ENCODE data around the gene BSND.
A peak's percentile ranks its signal among the peaks of the same experiment; 100 is the strongest.
"Not testable (repeated sequence)": the region's sequence is repeated elsewhere in the genome, so short reads cannot be mapped to it uniquely, and the experiment has no call there.

Gene BSND

GRCh38 chr1:55021942-55022546, 23.3 kb downstream of the BSND start:
- in situ Hi-C loops (cut with MboI; ENCODE audit: low sequenced_read_pairs, unreplicated experiment), result no loop called here
- DNase-seq (ENCODE audit: low spot score), result peak; percentile 88
- TF ChIP-seq CTCF (IDR thresholded peaks at IDR 0.05; ENCODE audit: borderline replicate concordance, control extremely low read depth, extremely low read depth, insufficient read depth, missing control alignments), result peak; percentile 90

- in situ Hi-C loops (cut with MboI; ENCODE audit: low sequenced_read_pairs, unreplicated experiment); DNase-seq (ENCODE audit: low spot score): not testable (repeated sequence)
Observed at GRCh38 chr1:55024163-55024562, 25.4 kb downstream of the BSND start.

- in situ Hi-C loops (cut with MboI; ENCODE audit: low sequenced_read_pairs, unreplicated experiment); DNase-seq (ENCODE audit: low spot score): not testable (repeated sequence)
Observed at GRCh38 chr1:55026682-55027081, 27.9 kb downstream of the BSND start.

GRCh38 chr1:55031098-55031497, 32.4 kb downstream of the BSND start:
- in situ Hi-C loops (cut with MboI; ENCODE audit: low sequenced_read_pairs, unreplicated experiment), result not testable (repeated sequence)

GRCh38 chr1:55033265-55033614, 34.5 kb downstream of the BSND start:
- in situ Hi-C loops (cut with MboI; ENCODE audit: low sequenced_read_pairs, unreplicated experiment), result no loop called here
- DNase-seq (ENCODE audit: low spot score), result no peak
- no peak for TF ChIP-seq CTCF (IDR thresholded peaks at IDR 0.05; ENCODE audit: borderline replicate concordance, control extremely low read depth, extremely low read depth, insufficient read depth, missing control alignments)

More at GRCh38 chr1:55031098-55031497, 32.4 kb downstream of the BSND start:
- DNase-seq (ENCODE audit: low spot score), result not testable (repeated sequence)

GRCh38 chr1:55034476-55035133, 35.9 kb downstream of the BSND start:
- DNase-seq (ENCODE audit: low spot score), result no peak
- in situ Hi-C loops (cut with MboI; ENCODE audit: low sequenced_read_pairs, unreplicated experiment), result no loop called here
- TF ChIP-seq CTCF (IDR thresholded peaks at IDR 0.05; ENCODE audit: borderline replicate concordance, control extremely low read depth, extremely low read depth, insufficient read depth, missing control alignments), result no peak

- DNase-seq (ENCODE audit: low spot score), result no peak
- in situ Hi-C loops (cut with MboI; ENCODE audit: low sequenced_read_pairs, unreplicated experiment), result no loop called here
- no peak for TF ChIP-seq CTCF (IDR thresholded peaks at IDR 0.05; ENCODE audit: borderline replicate concordance, control extremely low read depth, extremely low read depth, insufficient read depth, missing control alignments)
Observed at GRCh38 chr1:55035904-55036303, 37.2 kb downstream of the BSND start.

- TF ChIP-seq CTCF (IDR thresholded peaks at IDR 0.05; ENCODE audit: borderline replicate concordance, control extremely low read depth, extremely low read depth, insufficient read depth, missing control alignments), result no peak
- in situ Hi-C loops (cut with MboI; ENCODE audit: low sequenced_read_pairs, unreplicated experiment), result no loop called here
- DNase-seq (ENCODE audit: low spot score), result no peak
Observed at GRCh38 chr1:55037733-55038551, 39.2 kb downstream of the BSND start.
